Measurements from ENCODE around the gene DMD. TPM values are rescaled to one million over a fixed set of nuclear protein-coding genes. Genes with fewer than 3 reads are reported as not detected.

Gene DMD
- total RNA-seq, 3 donors from 2014 or later: 11.2 to 140 (median 12.6) TPM

DNA sequence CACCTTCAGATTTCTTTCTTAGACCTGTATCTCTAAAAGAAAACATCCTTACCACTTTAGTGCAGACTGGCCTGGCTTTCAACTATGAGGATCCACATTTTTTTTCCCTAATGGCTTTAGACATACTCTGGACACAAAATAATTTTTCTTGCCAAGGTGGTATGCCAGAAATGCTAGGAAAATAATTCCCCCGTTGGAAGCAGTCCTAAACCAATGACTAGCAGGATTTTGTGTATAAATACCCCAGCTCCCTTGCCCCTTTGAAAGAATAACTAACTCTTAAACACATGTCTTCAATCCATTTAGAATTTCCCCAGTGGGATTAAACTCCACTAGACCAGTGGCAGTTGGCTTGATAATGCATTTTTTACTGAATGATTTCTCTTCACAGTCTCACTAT is 1639.0 kb downstream of the DMD start:
- Histone ChIP-seq H3K9me3 (no peaks in the 10 kb centered on the region), H3K4me3 (no peak overlapping the region), H3K36me3 (ENCODE audit: low read depth) (no peaks in the 10 kb centered on the region), H3K4me1 (ENCODE audit: low read depth) (no peaks in the 10 kb centered on the region)
- intact Hi-C loops (cut with DNase I, micrococcal nuclease): no loop called here
- TF ChIP-seq, protein P1, sequence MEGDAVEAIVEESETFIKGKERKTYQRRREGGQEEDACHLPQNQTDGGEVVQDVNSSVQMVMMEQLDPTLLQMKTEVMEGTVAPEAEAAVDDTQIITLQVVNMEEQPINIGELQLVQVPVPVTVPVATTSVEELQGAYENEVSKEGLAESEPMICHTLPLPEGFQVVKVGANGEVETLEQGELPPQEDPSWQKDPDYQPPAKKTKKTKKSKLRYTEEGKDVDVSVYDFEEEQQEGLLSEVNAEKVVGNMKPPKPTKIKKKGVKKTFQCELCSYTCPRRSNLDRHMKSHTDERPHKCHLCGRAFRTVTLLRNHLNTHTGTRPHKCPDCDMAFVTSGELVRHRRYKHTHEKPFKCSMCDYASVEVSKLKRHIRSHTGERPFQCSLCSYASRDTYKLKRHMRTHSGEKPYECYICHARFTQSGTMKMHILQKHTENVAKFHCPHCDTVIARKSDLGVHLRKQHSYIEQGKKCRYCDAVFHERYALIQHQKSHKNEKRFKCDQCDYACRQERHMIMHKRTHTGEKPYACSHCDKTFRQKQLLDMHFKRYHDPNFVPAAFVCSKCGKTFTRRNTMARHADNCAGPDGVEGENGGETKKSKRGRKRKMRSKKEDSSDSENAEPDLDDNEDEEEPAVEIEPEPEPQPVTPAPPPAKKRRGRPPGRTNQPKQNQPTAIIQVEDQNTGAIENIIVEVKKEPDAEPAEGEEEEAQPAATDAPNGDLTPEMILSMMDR (IDR thresholded peaks at IDR 0.05): no peak
- no peak for DNase-seq
- ATAC-seq: no peak

DNA sequence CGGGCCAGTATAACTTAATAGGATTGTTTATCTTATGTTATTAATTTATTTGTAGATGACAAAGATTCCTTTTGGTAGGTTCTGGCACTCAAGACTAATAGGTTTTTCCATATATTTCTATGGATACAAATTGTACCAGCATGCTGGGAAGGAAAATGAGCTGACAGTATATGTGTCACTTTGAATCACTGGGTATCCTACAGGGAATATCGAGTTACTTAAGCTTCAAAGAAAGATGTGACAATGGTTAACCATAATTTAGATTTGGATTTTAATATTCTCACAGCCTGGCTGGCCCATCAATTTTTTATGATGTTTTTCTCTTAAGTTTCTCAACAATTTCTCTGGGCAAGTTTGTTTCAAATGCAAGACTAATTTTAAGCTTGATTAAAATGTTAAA is 1640.7 kb downstream of the DMD start:
- Histone ChIP-seq H3K36me3 (ENCODE audit: low read depth) (no peaks in the 10 kb centered on the region), H3K4me3 (no peak overlapping the region), H3K4me1 (ENCODE audit: low read depth) (no peaks in the 10 kb centered on the region), H3K9me3 (no peaks in the 10 kb centered on the region)
- intact Hi-C loops (cut with DNase I, micrococcal nuclease): no loop called here
- TF ChIP-seq, protein P1 (IDR thresholded peaks at IDR 0.05): no peak
- DNase-seq (no peak), ATAC-seq (no peak)

- TF ChIP-seq, protein P1 (IDR thresholded peaks at IDR 0.05): no peak
These were observed 1647.6 kb downstream of the DMD start for GRCh38 chrX:31563792-31564191.

DNA sequence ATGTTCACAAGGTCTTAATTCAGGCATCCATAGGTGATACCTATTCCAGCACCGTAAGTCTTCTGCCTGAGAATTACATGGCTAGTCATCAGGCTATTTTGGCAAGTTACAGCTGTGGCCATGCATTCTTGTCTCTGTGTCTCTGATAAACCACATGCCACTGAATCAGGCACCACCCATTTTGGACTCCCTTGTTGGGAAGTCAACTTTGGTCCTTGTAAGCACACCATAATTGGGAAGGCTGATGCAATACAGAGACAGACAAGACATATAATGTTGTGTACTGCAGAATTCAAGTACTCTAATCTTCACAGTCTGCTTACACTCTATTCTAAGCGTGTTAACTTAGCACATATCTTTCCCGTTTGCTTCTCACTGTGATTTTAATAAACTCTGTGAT is 1655.8 kb downstream of the DMD start:
- Histone ChIP-seq H3K9me3 (no peaks in the 10 kb centered on the region), H3K4me1 (ENCODE audit: low read depth) (no peaks in the 10 kb centered on the region), H3K4me3 (no peak overlapping the region), H3K36me3 (ENCODE audit: low read depth) (no peaks in the 10 kb centered on the region)
- intact Hi-C loops (cut with DNase I, micrococcal nuclease): no loop called here
- ATAC-seq: no peak
- DNase-seq: no peak
- TF ChIP-seq, protein P1 (IDR thresholded peaks at IDR 0.05): no peak

More at GRCh38 chrX:31563792-31564191, 1647.6 kb downstream of the DMD start:
- DNase-seq: no peak
- H3K9me3 ChIP-seq: no peaks in the 10 kb centered on the region
- ATAC-seq: no peak
- H3K4me3 ChIP-seq: no peak overlapping the region
- no peaks in the 10 kb centered on the region for H3K36me3 ChIP-seq (ENCODE audit: low read depth)
- intact Hi-C loops (cut with DNase I, micrococcal nuclease): no loop called here
- no peaks in the 10 kb centered on the region for H3K4me1 ChIP-seq (ENCODE audit: low read depth)

- intact Hi-C loops (cut with DNase I, micrococcal nuclease): no loop called here
- no peaks in the 10 kb centered on the region for H3K9me3 ChIP-seq
- TF ChIP-seq, protein P1 (IDR thresholded peaks at IDR 0.05): no peak
- no peaks in the 10 kb centered on the region for H3K36me3 ChIP-seq (ENCODE audit: low read depth)
- H3K4me1 ChIP-seq (ENCODE audit: low read depth): no peaks in the 10 kb centered on the region
- ATAC-seq: no peak
- no peak overlapping the region for H3K4me3 ChIP-seq
- no peak for DNase-seq
These were observed 1659.4 kb downstream of the DMD start for GRCh38 chrX:31551913-31552312.

DNA sequence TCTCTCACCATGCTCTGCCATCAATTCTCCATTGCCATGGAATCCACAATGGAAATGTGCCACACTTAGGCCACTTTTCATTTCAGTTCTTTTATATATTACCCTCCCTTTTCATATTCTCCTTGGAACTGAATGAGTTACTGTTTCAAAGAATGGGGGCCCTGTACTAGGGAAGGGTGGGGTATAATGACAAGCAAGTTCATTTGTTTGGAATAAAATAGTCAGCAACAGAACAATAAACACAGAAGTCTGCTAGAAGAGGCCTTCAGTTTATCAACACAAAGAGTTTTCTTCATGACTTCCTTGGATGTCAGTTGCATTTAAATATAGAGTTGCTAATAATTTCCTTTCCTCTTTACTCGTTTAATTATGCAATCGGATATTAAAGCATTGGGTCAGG is 1661.2 kb downstream of the DMD start:
- TF ChIP-seq, protein P1 (IDR thresholded peaks at IDR 0.05): no peak
- H3K4me1 ChIP-seq (ENCODE audit: low read depth): no peaks in the 10 kb centered on the region

More for the DNA sequence above, 1661.2 kb downstream of the DMD start:
- ATAC-seq (no peak), DNase-seq (no peak)
- H3K36me3 ChIP-seq (ENCODE audit: low read depth): no peaks in the 10 kb centered on the region
- intact Hi-C loops (cut with DNase I, micrococcal nuclease): no loop called here
- H3K9me3 ChIP-seq: no peaks in the 10 kb centered on the region
- no peak overlapping the region for H3K4me3 ChIP-seq
